HFF-Myc (cell line): ENCODE data around the gene ZNF791.

Experiments
- DNase-seq: peaks from one replicate; pipeline ENCODE4 v3.0.0-alpha.2; 2011; ENCODE audit warnings: low read depth; ENCODE audit errors: extremely low read depth
- H3K4me3 ChIP-seq: replicated peaks from 2 replicates; pipeline ENCODE4 v1.5.1; 2011; ENCODE audit warnings: low read depth, mild to moderate bottlenecking, control low read depth, low read length
- TF ChIP-seq, protein P1 (sequence below): IDR thresholded peaks from 2 replicates; pipeline ENCODE4 v1.5.1; 2012; ENCODE audit warnings: mild to moderate bottlenecking, low read depth, low read length, control low read depth; ENCODE audit errors: missing control alignments

ZNF791 gene

DNA sequence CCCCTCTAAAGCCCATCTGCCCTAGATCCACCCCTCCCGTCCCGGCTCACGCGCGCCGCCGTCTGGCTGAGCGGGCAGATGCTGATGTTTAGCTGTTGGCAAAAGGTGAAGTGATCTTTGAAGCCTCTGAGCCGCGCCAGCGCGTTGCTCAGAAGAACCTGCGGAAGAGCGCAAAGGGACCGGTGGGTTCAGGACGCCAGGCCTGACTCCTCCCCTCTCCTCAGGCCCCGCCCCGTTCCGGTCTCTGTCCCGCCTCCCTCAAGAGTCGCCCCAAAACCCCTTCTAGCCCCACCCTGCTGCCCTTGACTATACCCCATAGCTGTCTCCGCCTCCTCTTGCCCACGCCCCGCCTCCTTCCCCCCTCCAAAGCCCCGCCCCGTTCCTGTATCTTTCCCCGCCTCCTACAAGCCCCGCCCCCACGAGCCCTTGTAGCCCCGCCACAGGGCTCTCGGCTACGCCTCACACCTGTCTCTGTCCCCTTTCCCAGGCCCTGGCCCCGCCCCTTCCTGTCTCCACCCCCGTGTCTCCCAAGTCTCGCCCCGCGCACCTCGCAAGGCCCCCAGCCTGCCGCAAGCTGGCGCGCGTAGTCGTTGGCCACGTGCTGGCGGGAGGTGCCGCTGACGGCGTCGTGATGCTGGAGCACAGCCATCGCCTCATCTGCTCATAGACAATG, 46.3 kb downstream of the ZNF791 start:
- no peak overlapping the region for H3K4me3 ChIP-seq
- TF ChIP-seq, protein P1, sequence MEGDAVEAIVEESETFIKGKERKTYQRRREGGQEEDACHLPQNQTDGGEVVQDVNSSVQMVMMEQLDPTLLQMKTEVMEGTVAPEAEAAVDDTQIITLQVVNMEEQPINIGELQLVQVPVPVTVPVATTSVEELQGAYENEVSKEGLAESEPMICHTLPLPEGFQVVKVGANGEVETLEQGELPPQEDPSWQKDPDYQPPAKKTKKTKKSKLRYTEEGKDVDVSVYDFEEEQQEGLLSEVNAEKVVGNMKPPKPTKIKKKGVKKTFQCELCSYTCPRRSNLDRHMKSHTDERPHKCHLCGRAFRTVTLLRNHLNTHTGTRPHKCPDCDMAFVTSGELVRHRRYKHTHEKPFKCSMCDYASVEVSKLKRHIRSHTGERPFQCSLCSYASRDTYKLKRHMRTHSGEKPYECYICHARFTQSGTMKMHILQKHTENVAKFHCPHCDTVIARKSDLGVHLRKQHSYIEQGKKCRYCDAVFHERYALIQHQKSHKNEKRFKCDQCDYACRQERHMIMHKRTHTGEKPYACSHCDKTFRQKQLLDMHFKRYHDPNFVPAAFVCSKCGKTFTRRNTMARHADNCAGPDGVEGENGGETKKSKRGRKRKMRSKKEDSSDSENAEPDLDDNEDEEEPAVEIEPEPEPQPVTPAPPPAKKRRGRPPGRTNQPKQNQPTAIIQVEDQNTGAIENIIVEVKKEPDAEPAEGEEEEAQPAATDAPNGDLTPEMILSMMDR, result no peak

DNA sequence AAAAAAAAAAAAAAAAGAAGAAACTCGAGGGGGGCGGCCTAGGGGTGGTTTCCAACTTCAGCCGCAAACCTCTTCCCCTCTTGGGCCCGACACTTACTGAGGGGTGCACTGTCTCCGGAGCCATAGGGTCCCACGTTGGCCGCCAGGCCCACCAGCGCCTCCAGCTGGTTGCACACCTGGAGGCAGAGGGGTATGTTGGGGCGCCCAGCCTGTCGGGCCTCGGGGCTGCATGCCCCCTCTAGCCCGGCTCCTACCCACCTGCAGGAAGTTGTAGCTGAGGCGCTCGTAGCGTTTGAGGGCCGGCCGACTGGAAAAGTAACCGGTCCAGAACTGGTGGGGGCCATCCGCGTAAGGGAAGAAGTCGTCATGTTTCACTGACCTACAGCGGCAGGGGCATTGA, 47.2 kb downstream of the ZNF791 start:
- no peak overlapping the region for H3K4me3 ChIP-seq
- TF ChIP-seq, protein P1, result peak; percentile 4
- DNase-seq, result no peak

More for the DNA sequence above, 46.3 kb downstream of the ZNF791 start:
- no peak for DNase-seq

DNA sequence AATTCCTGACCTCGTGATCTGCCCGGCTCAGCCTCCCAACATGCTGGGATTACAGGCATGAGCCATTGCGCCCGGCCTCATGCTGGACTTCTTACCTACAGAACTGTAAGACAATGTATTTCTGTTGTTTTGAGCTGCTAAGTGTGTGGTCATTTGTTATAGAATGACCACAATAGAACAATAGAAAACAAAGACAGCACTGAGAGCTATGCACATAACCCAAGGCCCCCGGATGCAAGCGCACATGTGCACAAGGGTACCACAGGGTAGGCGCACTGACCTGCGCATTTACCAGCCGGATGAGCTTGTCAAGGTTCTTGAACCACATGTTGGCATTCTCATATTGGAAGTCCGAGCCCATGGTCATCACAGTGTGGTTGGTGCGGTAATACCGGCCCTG, 50.3 kb downstream of the ZNF791 start:
- no peak for DNase-seq
- TF ChIP-seq, protein P1, result no peak

DNA sequence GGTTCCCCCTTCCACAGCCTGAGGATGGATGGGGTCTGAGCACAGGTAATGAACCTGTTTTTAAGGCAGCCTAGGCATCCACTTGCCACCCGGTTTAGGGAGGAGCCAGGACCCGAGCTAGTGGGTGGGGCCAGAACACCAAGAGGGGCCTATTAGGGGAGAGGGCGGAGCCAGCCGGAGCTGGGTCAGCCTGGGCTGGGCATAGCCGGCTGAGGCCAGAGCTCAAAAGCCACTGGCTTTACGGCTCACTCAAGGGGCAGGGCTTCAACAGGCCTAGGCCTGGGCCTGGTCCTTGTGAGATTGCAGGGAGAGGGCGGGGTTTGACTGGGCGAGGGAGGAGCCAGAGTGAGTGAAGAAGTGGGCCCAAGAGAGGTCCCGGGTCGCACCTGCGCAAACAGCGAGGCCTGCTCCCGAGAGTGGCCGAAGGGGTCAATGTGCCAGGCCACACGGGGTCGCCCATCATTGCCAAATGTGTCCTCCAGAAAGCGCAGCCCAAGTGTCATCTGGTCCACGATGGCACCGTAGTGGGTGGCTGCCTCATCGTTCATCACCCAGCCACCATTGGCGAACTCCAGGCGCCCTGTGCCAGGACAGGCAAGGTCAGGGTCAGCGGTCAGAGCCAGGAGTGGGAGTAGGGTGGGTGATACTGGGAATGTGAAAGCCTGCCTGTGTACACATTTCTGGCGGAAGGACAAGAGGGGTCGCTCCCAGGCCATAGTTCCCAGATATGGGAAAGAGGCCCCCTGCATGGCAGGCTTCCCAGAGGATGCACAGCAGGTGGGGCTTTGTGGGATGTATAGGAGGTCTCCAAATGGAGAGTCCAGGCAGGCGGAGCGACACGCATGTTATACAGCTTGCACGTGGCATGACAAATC, 53.9 kb downstream of the ZNF791 start:
- TF ChIP-seq, protein P1, result no peak
- H3K4me3 ChIP-seq, result no peak overlapping the region
- no peak for DNase-seq

More for the DNA sequence above, 50.3 kb downstream of the ZNF791 start:
- H3K4me3 ChIP-seq, result no peak overlapping the region

DNA sequence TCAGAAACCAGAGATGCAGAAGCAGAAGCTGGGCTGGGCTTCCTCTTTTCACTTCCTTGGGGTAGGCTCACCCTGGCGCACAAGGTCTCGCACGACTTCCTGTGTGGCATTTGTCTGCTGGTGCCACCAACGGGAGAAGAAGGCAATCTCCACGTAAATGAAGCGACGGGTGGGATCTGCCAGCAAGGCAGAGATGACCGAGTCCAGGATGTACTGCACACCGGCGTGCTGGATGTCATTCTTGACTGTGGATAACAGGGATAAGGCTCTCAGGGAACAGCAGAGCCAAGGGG, 54.5 kb downstream of the ZNF791 start:
- DNase-seq, result no peak
- H3K4me3 ChIP-seq, result no peak overlapping the region
- TF ChIP-seq, protein P1, result no peak

DNA sequence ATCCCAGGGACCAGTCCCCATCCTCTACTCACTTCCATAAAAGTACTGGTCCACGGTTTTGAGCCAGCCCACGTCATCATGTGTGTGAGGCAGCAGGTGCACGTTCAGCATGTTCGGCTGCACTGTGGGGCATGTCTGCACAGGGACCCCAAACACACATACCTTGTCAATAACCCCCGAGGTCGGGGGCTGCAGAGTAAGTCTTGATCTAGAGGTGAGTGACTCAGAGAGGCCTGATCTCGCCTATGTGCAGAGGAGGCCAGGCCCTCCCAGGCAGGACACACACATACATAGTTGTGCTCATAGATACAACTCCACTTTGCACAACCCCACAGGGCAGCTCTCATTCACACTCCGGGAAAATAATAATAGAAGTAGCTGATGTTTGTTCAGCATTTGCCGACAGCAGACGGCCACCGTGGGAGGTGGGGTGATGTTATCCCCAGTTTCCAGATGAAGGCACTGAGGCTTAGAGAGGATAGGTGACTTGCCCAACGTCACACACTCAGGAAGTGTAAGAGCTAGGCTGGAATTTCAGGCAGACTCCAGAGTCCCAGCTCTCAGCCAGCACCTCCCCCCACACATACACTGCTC, 55.0 kb downstream of the ZNF791 start:
- peak overlapping the region; percentile 84 for H3K4me3 ChIP-seq
- DNase-seq, result no peak
- TF ChIP-seq, protein P1, result no peak
